WERI-Rb-1 (cell line): ENCODE measurements around the gene ASL.

Experiments
- DNase-seq: peaks from one replicate; pipeline ENCODE4 v3.0.0-alpha.2; 2020
- H3K27ac ChIP-seq: fragments of 250-450 bp; sonication (Bioruptor Pico); 2 replicates; pipeline ENCODE4 v1.5.1; 2020; ENCODE audit warnings: mild to moderate bottlenecking, moderate library complexity
- H3K27me3 ChIP-seq: fragments of 250-450 bp; sonication (Bioruptor Pico); 2 replicates; pipeline ENCODE4 v1.5.1; 2021; ENCODE audit warnings: mild to moderate bottlenecking, low read depth, moderate library complexity; ENCODE audit not compliant: insufficient read depth, severe bottlenecking
- H3K36me3 ChIP-seq: fragments of 250-450 bp; sonication (Bioruptor Pico); 2 replicates; pipeline ENCODE4 v1.5.1; 2020; ENCODE audit warnings: mild to moderate bottlenecking, moderate library complexity
- H3K4me3 ChIP-seq: 2 replicates; pipeline ENCODE4 v1.5.1; 2011; ENCODE audit warnings: low read depth, mild to moderate bottlenecking, control low read depth, low read length
- H3K9me3 ChIP-seq: fragments of 250-450 bp; sonication (Bioruptor Pico); 2 replicates; pipeline ENCODE4 v1.5.1; 2021; ENCODE audit warnings: mild to moderate bottlenecking, moderate library complexity; ENCODE audit not compliant: severe bottlenecking
- CTCF ChIP-seq: IDR thresholded peaks from 2 replicates; pipeline ENCODE4 v1.5.1; 2011; ENCODE audit warnings: low read depth, mild to moderate bottlenecking, control low read depth, inconsistent platforms, low read length

The ASL gene

DNA sequence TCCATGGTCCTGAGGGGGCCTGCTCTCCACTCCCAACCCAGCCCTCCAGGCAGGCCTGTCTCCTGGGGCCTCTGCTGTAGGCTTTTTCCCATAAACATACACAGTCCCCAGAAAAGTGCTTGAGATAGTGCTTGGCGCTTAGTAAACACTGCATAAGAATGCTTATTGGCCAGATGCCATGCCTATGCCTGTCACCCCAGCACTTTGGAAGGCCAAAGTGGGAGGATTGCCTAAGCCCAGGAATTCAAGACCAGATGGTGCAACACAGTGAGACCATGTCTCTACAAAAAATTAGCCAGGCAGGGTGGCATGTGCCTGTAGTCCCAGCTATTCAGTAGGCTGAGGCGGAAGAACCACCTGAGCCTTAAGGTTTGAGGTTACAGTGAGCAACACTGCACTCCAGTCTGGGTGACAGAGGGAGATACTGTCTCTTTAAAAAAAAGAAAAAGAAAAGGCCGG lies 24.6 kb upstream of the ASL start:
- TF ChIP-seq CTCF = no peak

DNA sequence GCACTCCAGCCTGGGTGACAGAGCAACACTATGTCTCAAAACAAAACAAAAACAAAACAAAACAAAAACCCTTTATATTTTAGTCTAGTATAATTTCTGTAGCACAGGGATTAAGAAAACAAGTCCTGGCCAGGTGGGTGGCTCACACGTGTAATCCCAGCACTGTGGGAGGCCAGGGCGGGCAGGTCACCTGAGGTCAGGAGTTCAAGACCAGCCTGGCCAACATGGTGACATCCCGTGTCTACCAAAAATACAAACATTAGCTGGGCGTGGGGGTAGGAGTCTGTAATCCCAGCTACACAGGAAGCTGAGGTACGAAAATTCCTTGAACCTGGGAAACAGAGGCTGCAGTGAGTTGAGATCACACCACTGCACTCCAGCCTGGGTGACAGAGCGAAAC lies 23.2 kb upstream of the ASL start:
- DNase-seq = no peak
- no peaks in the 10 kb centered on the region for H3K27me3 ChIP-seq
- no peaks in the 10 kb centered on the region for H3K36me3 ChIP-seq
- no peak overlapping the region for H3K4me3 ChIP-seq
- no peak for TF ChIP-seq CTCF
- no peak overlapping the region for H3K27ac ChIP-seq
- H3K9me3 ChIP-seq = no peaks in the 10 kb centered on the region

More for the DNA sequence above, 24.6 kb upstream of the ASL start:
- Histone ChIP-seq H3K36me3 (no peaks in the 10 kb centered on the region), H3K9me3 (no peaks in the 10 kb centered on the region), H3K27ac (no peak overlapping the region), H3K27me3 (no peaks in the 10 kb centered on the region), H3K4me3 (no peak overlapping the region)
- no peak for DNase-seq

- no peak for TF ChIP-seq CTCF
- H3K36me3 ChIP-seq = no peaks in the 10 kb centered on the region
- DNase-seq = no peak
- H3K9me3 ChIP-seq = no peaks in the 10 kb centered on the region
- H3K4me3 ChIP-seq = no peak overlapping the region
- no peak overlapping the region for H3K27ac ChIP-seq
- H3K27me3 ChIP-seq = no peaks in the 10 kb centered on the region
These were observed 21.6 kb upstream of the ASL start for GRCh38 chr7:66054063-66054462.

GRCh38 chr7:66055321-66055956 lies 20.2 kb upstream of the ASL start:
- H3K9me3 ChIP-seq = no peaks in the 10 kb centered on the region
- H3K36me3 ChIP-seq = no peaks in the 10 kb centered on the region
- TF ChIP-seq CTCF = no peak
- H3K27me3 ChIP-seq = no peaks in the 10 kb centered on the region
- no peak overlapping the region for H3K4me3 ChIP-seq
- no peak for DNase-seq
- H3K27ac ChIP-seq = no peak overlapping the region

DNA sequence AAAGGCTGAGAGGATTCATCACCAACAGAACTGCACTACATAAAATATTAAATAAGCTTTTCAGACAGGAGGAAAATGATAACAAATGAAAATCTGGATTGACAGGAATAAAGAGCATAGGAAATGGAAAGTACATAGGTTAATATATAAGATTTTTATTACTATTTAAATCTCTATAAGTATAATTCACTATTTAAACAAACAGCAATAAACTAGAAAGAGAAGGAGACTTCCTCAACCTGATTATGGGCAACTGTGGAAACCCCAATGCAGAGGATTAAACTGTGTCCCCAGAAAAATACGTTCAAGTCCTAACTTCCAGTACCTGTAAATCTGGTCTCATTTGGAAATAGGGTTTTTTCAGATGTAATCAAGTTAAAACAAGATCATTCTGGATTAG lies 14.8 kb upstream of the ASL start:
- Histone ChIP-seq H3K36me3 (no peaks in the 10 kb centered on the region), H3K27ac (no peak overlapping the region), H3K27me3 (no peaks in the 10 kb centered on the region), H3K4me3 (no peak overlapping the region), H3K9me3 (no peaks in the 10 kb centered on the region)
- TF ChIP-seq CTCF = no peak
- no peak for DNase-seq

DNA sequence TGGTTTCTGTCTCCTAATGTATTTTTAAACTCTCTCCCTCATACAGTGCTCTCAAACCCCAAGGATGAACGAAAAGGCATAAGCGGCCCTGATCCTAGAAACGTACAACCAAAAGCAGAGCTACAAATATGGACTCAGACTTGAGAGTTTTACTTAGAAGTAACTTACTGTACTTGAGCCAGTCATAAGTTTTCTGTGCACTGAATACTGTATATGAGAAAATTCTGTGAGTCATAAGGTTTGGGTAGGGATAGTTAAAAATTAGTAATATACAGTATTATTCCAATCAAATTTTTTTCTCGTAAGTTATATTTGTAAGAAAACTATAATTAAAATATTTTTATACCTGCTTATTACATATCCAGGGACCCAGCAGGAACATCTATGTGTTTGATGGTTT lies 5.9 kb upstream of the ASL start:
- TF ChIP-seq CTCF = no peak
- no peak overlapping the region for H3K27ac ChIP-seq
- H3K27me3 ChIP-seq = no peaks in the 10 kb centered on the region
- no peaks in the 10 kb centered on the region for H3K36me3 ChIP-seq
- DNase-seq = no peak
- peaks cover 4% of the 10 kb centered on the region for H3K9me3 ChIP-seq
- no peak overlapping the region for H3K4me3 ChIP-seq
